Astrocyte of the spinal cord (primary cell): ENCODE measurements around the gene STX17.

Experiments used
- DNase-seq: peaks from one replicate; pipeline ENCODE4 v3.0.0; 2011; ENCODE audit warnings: low read depth, low spot score
- H3K4me3 ChIP-seq: 2 replicates; pipeline ENCODE4 v1.5.1; 2011; ENCODE audit warnings: low read depth, mild to moderate bottlenecking, low read length, moderate library complexity
- in situ Hi-C: cut with HindIII; loops from 2 replicates; pipeline ENCODE4 v1.10.0; 2017; ENCODE audit warnings: low sequenced_read_pairs
- TF ChIP-seq, protein P1 (sequence below): IDR thresholded peaks from 2 replicates; pipeline ENCODE4 v1.5.1; 2012; ENCODE audit warnings: low read depth, mild to moderate bottlenecking, low read length, inconsistent platforms

The STX17 gene

GRCh38 chr9:99955606-99956005, 49.2 kb downstream of the STX17 start:
- TF ChIP-seq, protein P1, sequence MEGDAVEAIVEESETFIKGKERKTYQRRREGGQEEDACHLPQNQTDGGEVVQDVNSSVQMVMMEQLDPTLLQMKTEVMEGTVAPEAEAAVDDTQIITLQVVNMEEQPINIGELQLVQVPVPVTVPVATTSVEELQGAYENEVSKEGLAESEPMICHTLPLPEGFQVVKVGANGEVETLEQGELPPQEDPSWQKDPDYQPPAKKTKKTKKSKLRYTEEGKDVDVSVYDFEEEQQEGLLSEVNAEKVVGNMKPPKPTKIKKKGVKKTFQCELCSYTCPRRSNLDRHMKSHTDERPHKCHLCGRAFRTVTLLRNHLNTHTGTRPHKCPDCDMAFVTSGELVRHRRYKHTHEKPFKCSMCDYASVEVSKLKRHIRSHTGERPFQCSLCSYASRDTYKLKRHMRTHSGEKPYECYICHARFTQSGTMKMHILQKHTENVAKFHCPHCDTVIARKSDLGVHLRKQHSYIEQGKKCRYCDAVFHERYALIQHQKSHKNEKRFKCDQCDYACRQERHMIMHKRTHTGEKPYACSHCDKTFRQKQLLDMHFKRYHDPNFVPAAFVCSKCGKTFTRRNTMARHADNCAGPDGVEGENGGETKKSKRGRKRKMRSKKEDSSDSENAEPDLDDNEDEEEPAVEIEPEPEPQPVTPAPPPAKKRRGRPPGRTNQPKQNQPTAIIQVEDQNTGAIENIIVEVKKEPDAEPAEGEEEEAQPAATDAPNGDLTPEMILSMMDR = no peak
- H3K4me3 ChIP-seq = no peak overlapping the region
- DNase-seq = no peak
- in situ Hi-C loops = no loop called here

- in situ Hi-C loops = no loop called here
- no peak for DNase-seq
- TF ChIP-seq, protein P1 = no peak
- H3K4me3 ChIP-seq = no peak overlapping the region
Observed at GRCh38 chr9:99962680-99963261, 56.3 kb downstream of the STX17 start.

GRCh38 chr9:99964336-99964735, 57.9 kb downstream of the STX17 start:
- TF ChIP-seq, protein P1 = no peak
- in situ Hi-C loops = no loop called here
- peak; percentile 5 for DNase-seq
- no peak overlapping the region for H3K4me3 ChIP-seq

DNA sequence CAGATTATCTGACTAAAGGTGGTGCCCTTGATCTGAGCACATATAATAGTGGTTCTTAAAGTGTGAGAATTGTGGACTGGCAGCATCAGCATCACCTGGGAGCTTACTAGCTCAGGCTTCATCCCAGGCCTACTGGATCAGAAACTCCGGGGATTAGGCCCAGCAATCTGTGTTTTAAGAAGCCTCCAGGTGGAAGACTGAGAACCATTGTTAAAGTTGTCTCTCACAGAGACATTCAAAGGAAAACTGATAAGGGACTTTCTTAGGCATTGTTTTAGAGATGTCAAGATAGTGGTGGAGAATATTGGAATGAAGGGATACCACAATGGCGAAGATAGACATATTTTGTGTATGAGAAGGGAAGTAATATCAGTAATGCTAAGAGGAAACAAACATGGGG, 59.5 kb downstream of the STX17 start:
- no peak for DNase-seq
- in situ Hi-C loops = no loop called here
- H3K4me3 ChIP-seq = no peak overlapping the region
- TF ChIP-seq, protein P1 = no peak

DNA sequence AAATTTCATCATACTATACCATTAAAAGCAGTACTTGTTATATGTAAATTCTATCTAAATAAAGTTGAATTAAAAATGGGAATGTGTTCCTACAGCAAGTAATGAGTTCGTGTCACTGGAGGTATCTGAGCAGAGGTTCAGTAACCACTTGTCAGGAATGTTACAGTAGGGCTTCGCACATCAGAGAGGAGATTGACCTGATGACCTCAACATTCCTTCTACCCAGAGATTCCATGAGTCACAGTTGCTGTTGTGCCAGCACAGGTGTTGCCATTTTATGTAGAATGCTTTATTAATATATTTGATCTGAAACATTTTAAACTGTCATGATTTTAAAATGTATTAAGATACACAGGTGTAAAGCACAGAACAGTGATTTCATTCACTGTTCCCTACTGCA, 60.3 kb downstream of the STX17 start:
- no peak overlapping the region for H3K4me3 ChIP-seq
- TF ChIP-seq, protein P1 = no peak
- DNase-seq = peak; percentile 35
- in situ Hi-C loops = no loop called here

DNA sequence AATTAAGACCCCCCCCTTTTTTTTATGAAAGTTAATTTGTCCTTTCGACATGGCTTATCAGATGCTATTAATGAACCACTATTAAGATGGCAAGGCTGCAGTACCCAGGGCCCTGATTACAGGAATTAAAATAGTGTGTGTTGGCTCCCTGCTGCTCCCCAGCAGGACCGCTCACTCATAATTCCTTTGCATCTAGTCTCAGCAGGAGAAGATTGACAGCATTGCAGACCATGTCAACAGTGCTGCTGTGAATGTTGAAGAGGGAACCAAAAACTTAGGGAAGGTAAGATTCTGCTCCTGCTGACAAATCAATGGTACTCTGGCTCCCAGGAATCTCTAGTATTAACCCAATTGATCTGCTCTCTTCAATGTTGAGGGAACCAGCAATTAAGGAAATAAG, 61.0 kb downstream of the STX17 start:
- no peak overlapping the region for H3K4me3 ChIP-seq
- no peak for DNase-seq
- TF ChIP-seq, protein P1 = no peak
- in situ Hi-C loops = no loop called here

- H3K4me3 ChIP-seq = no peak overlapping the region
- in situ Hi-C loops = no loop called here
- TF ChIP-seq, protein P1 = no peak
- DNase-seq = no peak
Observed at GRCh38 chr9:99970481-99970880, 64.0 kb downstream of the STX17 start.
